ENCODE data around the gene NFKBIZ.

NFKBIZ gene

GRCh38 chr3:101867511-101867910, 18.2 kb downstream of the NFKBIZ start:
- POLR2A ChIA-PET (ENCODE audit: low non-redundant PET) = interaction anchor here (0.6 kb wide), 1 partner anchor 125 kb away, joined by 7 read pairs; no protein-coding TSS in a partner anchor
- no peak overlapping the region for H3K27ac ChIP-seq
- no peak for TF ChIP-seq CTCF (conservative IDR thresholded peaks at IDR 0.05; ENCODE audit: low read depth)
- DNase-seq (ENCODE audit: low spot score) = no peak
- CTCF ChIA-PET = no interaction called here

GRCh38 chr3:101867996-101868395, 18.7 kb downstream of the NFKBIZ start:
- no peak for DNase-seq (ENCODE audit: low spot score)
- TF ChIP-seq CTCF (conservative IDR thresholded peaks at IDR 0.05; ENCODE audit: low read depth) = no peak
- ChIA-PET POLR2A (ENCODE audit: low non-redundant PET) (interaction anchor here (0.6 kb wide), 1 partner anchor 125 kb away, joined by 7 read pairs; no protein-coding TSS in a partner anchor), CTCF (no interaction called here)
- no peak overlapping the region for H3K27ac ChIP-seq

GRCh38 chr3:101868534-101869464, 19.5 kb downstream of the NFKBIZ start:
- no peak for DNase-seq (ENCODE audit: low spot score)
- POLR2A ChIA-PET (ENCODE audit: low non-redundant PET) = no interaction called here
- CTCF ChIA-PET = no interaction called here
- H3K27ac ChIP-seq = no peak overlapping the region
- TF ChIP-seq CTCF (conservative IDR thresholded peaks at IDR 0.05; ENCODE audit: low read depth) = no peak

GRCh38 chr3:101870138-101870537, 20.8 kb downstream of the NFKBIZ start:
- DNase-seq (ENCODE audit: low spot score) = peak; percentile 34
- CTCF ChIA-PET = interaction anchor here (0.7 kb wide), 1 partner anchor 243 kb away, joined by 4 read pairs; no protein-coding TSS in a partner anchor
- no peak overlapping the region for H3K27ac ChIP-seq
- TF ChIP-seq CTCF (conservative IDR thresholded peaks at IDR 0.05; ENCODE audit: low read depth) = no peak
- POLR2A ChIA-PET (ENCODE audit: low non-redundant PET) = no interaction called here

- POLR2A ChIA-PET (ENCODE audit: low non-redundant PET) = no interaction called here
- no peak for DNase-seq (ENCODE audit: low spot score)
- H3K27ac ChIP-seq = no peak overlapping the region
- CTCF ChIA-PET = no interaction called here
- no peak for TF ChIP-seq CTCF (conservative IDR thresholded peaks at IDR 0.05; ENCODE audit: low read depth)
These were observed 24.3 kb downstream of the NFKBIZ start for GRCh38 chr3:101873619-101874018.

- DNase-seq (ENCODE audit: low spot score) = no peak
- H3K27ac ChIP-seq = no peak overlapping the region
- no peak for TF ChIP-seq CTCF (conservative IDR thresholded peaks at IDR 0.05; ENCODE audit: low read depth)
- ChIA-PET POLR2A (ENCODE audit: low non-redundant PET) (no interaction called here), CTCF (no interaction called here)
These were observed 26.8 kb downstream of the NFKBIZ start for GRCh38 chr3:101876142-101876541.
